Spleen (tissue), 7 donors: ENCODE measurements around the gene FAM43B.

ENCODE experiments used
- CTCF ChIP-seq, 11 experiments: fragments of 200-600 bp in 7 of 11; fragments of 450-650 bp in 4 of 11; sonication (generic) in 4 of 11; IDR thresholded peaks in 8 of 11; conservative IDR thresholded peaks in 3 of 11; 1 replicate in 7 of 11; 2 replicates in 4 of 11; pipeline versions ENCODE4 v1.4.0 to v1.8.0; 2016 to 2021; ENCODE audit warnings: antibody characterized with exemption in 11 of 11, inconsistent platforms in 4 of 11, mild to moderate bottlenecking in 1 of 11
- POLR2A ChIP-seq, 3 donors: fragments of 450-650 bp; IDR thresholded peaks; one replicate each; pipeline ENCODE4 v1.5.1; 2017; ENCODE audit warnings: antibody characterized with exemption in 3 of 3, mild to moderate bottlenecking in 1 of 3
- POLR2AphosphoS5 ChIP-seq, 3 donors: sonication (generic); formaldehyde crosslinking; IDR thresholded peaks; one replicate each; pipeline ENCODE4 v1.5.1; 2017; ENCODE audit warnings: antibody characterized with exemption in 3 of 3
- donor health status: DM: no; HTN: no; CAD: no; lungs with moderate emphysema.
- donor health status: DM: no; HTN: no; CAD: no.
- donor health status: DM: no; HTN: no; CAD: no.

DNA sequence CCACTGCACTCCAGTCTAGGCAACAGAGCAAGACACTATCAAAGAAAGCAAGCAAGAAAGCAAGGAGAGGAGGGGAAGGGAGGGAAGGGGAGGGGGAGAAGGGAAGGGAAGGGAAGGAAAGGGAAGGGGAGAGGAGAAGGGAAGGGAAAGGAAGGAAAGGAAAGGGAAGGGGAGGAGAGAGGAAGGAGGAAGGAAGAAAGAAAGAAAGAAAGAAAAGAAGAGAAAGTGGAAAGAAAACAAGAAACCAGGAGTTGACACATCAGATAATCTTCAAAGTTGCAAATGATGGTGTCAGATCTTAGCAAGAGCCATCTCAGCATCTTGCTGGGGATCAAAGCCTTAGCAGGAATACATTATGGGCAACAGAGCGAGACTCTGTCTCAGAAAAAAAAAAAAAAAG lies 21.6 kb downstream of the FAM43B start:
- TF ChIP-seq POLR2A (IDR thresholded peaks at IDR 0.05) (no peak), CTCF (IDR thresholded peaks at IDR 0.05 in 8 of 11, conservative IDR thresholded peaks at IDR 0.05 in 3 of 11) (no peak), POLR2AphosphoS5 (IDR thresholded peaks at IDR 0.05) (no peak)
